ENCODE results near the gene NOL4L. TPM values are rescaled to one million over a fixed set of nuclear protein-coding genes. Genes with fewer than 3 reads are reported as not detected.

Gene NOL4L
- total and polyA plus RNA-seq, 10 donors: 3.4 to 45.4 (median 28.6) TPM

GRCh38 chr20:32458061-32458836 lies 126.9 kb downstream of the NOL4L start:
- Histone ChIP-seq H3K36me3 (peaks cover 0 to 62% (median 13%) of the 10 kb centered on the region in 6 donors), H3K4me1 (peaks cover 10 to 59% (median 28%) of the 10 kb centered on the region in 6 donors), H3K9me3 (no peaks in the 10 kb centered on the region), H3K27me3 (replicated peaks in 1 of 7) (no peaks in the 10 kb centered on the region), H3K4me3 (no peak overlapping the region), H3K27ac (peak overlapping the region in 1 of 8 donors; percentile 53)
- TF ChIP-seq POLR2A (IDR thresholded peaks at IDR 0.05) (no peak), CTCF (IDR thresholded peaks at IDR 0.05 in 8 of 11, conservative IDR thresholded peaks at IDR 0.05 in 3 of 11) (no peak), POLR2AphosphoS5 (IDR thresholded peaks at IDR 0.05) (no peak)
- DNase-seq: no peak
- intact Hi-C loops (cut with DNase I; ENCODE audit: low total_unique reads): no loop called here
- WGBS, 5 donors: 76 to 88% (median 82%) methylated on average over 6 to 10 of the region's 10 CpGs

GRCh38 chr20:32457479-32457986 lies 127.6 kb downstream of the NOL4L start:
- 10 to 52% (median 35%) methylated on average over 15 to 29 of the region's 29 CpGs for WGBS, 5 donors
- intact Hi-C loops (cut with DNase I; ENCODE audit: low total_unique reads): no loop called here
- TF ChIP-seq POLR2A (IDR thresholded peaks at IDR 0.05): no peak
- peak in 1 of 3 donors; percentile 34 for TF ChIP-seq POLR2AphosphoS5 (IDR thresholded peaks at IDR 0.05)
- no peak for TF ChIP-seq CTCF (IDR thresholded peaks at IDR 0.05 in 8 of 11, conservative IDR thresholded peaks at IDR 0.05 in 3 of 11)
- H3K27me3 ChIP-seq (replicated peaks in 1 of 7): no peaks in the 10 kb centered on the region
- no peaks in the 10 kb centered on the region for H3K9me3 ChIP-seq
- no peak for DNase-seq
- H3K36me3 ChIP-seq: peaks cover 0 to 62% (median 20%) of the 10 kb centered on the region in 6 donors
- H3K27ac ChIP-seq: peak overlapping the region in 4 of 8 donors; percentile 5 to 53 (median 39)
- H3K4me1 ChIP-seq: peaks cover 10 to 59% (median 25%) of the 10 kb centered on the region in 6 donors
- peak overlapping the region in 6 of 8 donors; percentile 10 to 61 (median 28) for H3K4me3 ChIP-seq

- H3K4me3 ChIP-seq: peak overlapping the region in 7 of 8 donors; percentile 10 to 61 (median 24)
- peak overlapping the region in 4 of 8 donors; percentile 5 to 53 (median 39) for H3K27ac ChIP-seq
- WGBS, 5 donors: 25 to 53% (median 34%) methylated on average over 7 to 36 of the region's 36 CpGs
These were observed 128.2 kb downstream of the NOL4L start for GRCh38 chr20:32456869-32457478.

More at GRCh38 chr20:32456869-32457478, 128.2 kb downstream of the NOL4L start:
- DNase-seq: no peak
- TF ChIP-seq POLR2AphosphoS5 (IDR thresholded peaks at IDR 0.05) (peak in 2 of 3 donors; percentile 7 to 58), CTCF (IDR thresholded peaks at IDR 0.05 in 8 of 11, conservative IDR thresholded peaks at IDR 0.05 in 3 of 11) (peak in 10 of 11 experiments; percentile 24 to 89 (median 72)), POLR2A (IDR thresholded peaks at IDR 0.05) (no peak)
- intact Hi-C loops (cut with DNase I; ENCODE audit: low total_unique reads): no loop called here
- Histone ChIP-seq H3K4me1 (peaks cover 10 to 57% (median 26%) of the 10 kb centered on the region in 6 donors), H3K36me3 (peaks cover 0 to 62% (median 26%) of the 10 kb centered on the region in 6 donors), H3K27me3 (replicated peaks in 1 of 7) (no peaks in the 10 kb centered on the region), H3K9me3 (no peaks in the 10 kb centered on the region)
